Measurements from ENCODE around the gene RAD51B.

DNA sequence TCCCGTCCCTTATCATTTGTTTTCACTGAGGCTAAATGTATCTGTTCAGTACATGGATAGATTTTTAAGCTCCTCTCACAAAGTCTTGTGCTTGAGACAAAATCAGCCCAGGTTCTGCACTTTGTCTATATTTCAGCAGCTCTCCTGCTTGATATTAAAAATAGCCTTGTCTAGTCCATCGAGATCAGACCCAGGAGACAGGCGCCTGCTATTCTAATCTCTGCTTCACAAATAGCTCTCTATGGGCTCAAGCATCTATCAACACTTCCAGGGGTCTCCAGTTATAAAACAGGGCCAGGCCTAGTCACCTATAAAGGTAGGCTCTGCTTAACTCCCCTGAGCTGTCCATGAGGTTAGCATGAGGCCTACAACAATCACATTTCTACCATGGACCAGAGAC is 910.8 kb downstream of the RAD51B start:
- TF ChIP-seq RXRA (CRISPR knock-in tag; IDR thresholded peaks at IDR 0.05): no peak
- no peak for TF ChIP-seq ZBTB39 (CRISPR knock-in tag; IDR thresholded peaks at IDR 0.05)
- TF ChIP-seq POLR2A (IDR thresholded peaks at IDR 0.05; ENCODE audit: insufficient read depth in 1 of 2, low read depth in 2 of 2, low read length in 2 of 2): no peak
- TF ChIP-seq ZBTB7B (CRISPR knock-in tag; IDR thresholded peaks at IDR 0.05): no peak
- TF ChIP-seq JUND (CRISPR knock-in tag; IDR thresholded peaks at IDR 0.05): no peak
- no peak for TF ChIP-seq NFE2L2 (IDR thresholded peaks at IDR 0.05; ENCODE audit: low read length)
- TF ChIP-seq ZNF232 (CRISPR knock-in tag; IDR thresholded peaks at IDR 0.05; ENCODE audit: borderline replicate concordance): no peak
- TF ChIP-seq ZNF501 (CRISPR knock-in tag; IDR thresholded peaks at IDR 0.05): no peak
- no peak for TF ChIP-seq SP1 (IDR thresholded peaks at IDR 0.05)
- no peak for TF ChIP-seq SP1 (CRISPR knock-in tag; IDR thresholded peaks at IDR 0.05)
- no peak for TF ChIP-seq YY1 (IDR thresholded peaks at IDR 0.05; ENCODE audit: insufficient read depth, insufficient replicate concordance, low read depth, low read length)

Data from HepG2 (cell line).